ENCODE data around the gene C2orf68. TPM values are rescaled to one million over a fixed set of nuclear protein-coding genes. Genes with fewer than 3 reads are reported as not detected.
"Not testable (repeated sequence)": the region's sequence is repeated elsewhere in the genome, so short reads cannot be mapped to it uniquely, and the experiment has no call there.

C2orf68 gene
- total RNA-seq, 6 experiments from 2014 or later: 7.6 to 22.7 (median 14.8) TPM

DNA sequence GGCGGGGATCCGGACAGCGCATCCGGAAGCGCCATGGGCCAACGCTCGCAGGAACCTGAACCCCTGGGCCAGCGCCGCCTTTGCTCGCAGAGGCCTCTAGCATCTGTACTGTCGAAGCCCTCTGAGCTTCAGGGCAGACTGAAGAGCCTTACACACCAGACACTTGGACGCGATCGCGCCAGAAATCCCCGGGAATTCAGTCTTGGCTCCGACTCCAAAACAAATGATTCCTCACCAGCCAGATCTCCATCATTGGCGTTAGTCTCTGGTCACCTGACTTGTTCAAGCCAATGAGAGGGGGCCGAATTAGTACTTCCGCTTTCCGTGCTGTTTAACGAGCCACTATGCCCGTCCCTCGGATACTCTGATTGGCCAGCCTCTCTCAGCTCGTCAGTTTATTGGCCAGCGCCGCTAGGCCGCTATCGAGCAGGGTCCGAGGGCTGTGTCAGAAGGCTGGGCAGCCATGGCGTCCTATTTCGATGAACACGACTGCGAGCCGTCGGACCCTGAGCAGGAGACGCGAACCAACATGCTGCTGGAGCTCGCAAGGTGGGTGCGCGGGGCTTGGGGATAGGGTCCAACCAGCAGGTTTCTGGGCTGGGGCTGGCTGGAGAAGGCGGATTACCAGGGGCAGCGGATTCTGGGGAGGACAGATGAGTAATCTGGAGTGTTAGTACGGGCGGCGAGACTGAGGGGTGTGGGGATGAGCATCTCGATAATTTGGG lies 16.4 kb downstream of the C2orf68 start, which contains the start of gene RNF181:
Gene RNF181 (plus strand): TSS at position 445 of the 725 bp plus-strand sequence. CDS start 19 bp downstream, at position 464.
- Histone ChIP-seq H3K36me3 (peaks cover 0 to 26% (median 3%) of the 10 kb centered on the region in 4 donors), H3K4me3 (peak within 1 kb of the TSS; percentile 77 to 95 (median 94)), H3K4me1 (peaks cover 0 to 49% (median 17%) of the 10 kb centered on the region in 4 donors), H3K27me3 (no peaks in the 10 kb centered on the region), H3K27ac (peak within 1 kb of the TSS; percentile 79 to 90 (median 87)), H3K9me3 (no peaks in the 10 kb centered on the region)
- DNase-seq: peak; percentile 93 to 97 (median 96)
- WGBS (ENCODE audit: insufficient coverage, low coverage, low lambda C conversion rate, missing lambda C conversion rate): 0% methylated on average over 23 of the region's 47 CpGs
- intact Hi-C loops (cut with DNase I): no loop called here
- peak; percentile 73 for TF ChIP-seq POLR2A (IDR thresholded peaks at IDR 0.05)
- TF ChIP-seq, protein P1, sequence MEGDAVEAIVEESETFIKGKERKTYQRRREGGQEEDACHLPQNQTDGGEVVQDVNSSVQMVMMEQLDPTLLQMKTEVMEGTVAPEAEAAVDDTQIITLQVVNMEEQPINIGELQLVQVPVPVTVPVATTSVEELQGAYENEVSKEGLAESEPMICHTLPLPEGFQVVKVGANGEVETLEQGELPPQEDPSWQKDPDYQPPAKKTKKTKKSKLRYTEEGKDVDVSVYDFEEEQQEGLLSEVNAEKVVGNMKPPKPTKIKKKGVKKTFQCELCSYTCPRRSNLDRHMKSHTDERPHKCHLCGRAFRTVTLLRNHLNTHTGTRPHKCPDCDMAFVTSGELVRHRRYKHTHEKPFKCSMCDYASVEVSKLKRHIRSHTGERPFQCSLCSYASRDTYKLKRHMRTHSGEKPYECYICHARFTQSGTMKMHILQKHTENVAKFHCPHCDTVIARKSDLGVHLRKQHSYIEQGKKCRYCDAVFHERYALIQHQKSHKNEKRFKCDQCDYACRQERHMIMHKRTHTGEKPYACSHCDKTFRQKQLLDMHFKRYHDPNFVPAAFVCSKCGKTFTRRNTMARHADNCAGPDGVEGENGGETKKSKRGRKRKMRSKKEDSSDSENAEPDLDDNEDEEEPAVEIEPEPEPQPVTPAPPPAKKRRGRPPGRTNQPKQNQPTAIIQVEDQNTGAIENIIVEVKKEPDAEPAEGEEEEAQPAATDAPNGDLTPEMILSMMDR (IDR thresholded peaks at IDR 0.05): no peak
- ATAC-seq: peak; percentile 93 to 97 (median 94)

DNA sequence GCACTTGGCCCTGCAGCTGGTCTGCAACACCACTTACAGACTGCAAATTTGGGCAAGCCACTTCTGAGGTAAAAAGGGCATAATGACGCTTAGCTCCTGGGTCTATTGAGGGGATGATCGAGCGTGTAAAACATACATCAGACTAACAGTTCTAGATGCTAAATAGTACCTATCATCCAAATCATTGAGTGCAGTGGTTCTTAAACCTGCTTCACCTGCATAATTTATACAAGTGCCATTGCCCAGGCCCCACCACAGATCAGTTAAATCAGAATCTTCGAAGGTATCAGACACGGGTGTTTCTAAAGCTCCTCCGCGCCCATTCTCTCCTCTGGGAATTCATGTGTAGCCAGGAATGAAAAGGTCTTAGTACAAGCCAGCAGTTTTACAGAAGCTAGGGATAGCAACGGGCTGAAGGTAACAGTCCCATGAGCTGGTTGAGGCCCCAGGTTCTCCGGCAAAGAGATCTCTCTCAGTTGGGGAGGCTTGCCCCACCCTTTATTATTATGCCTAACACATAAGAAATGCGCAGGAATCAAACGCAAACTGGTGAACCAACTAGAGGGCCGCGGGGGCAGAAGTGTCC lies 17.1 kb downstream of the C2orf68 start:
- Histone ChIP-seq H3K27ac (peak overlapping the region; percentile 79 to 90 (median 87)), H3K4me1 (peaks cover 0 to 55% (median 19%) of the 10 kb centered on the region in 4 donors), H3K9me3 (no peaks in the 10 kb centered on the region), H3K27me3 (no peaks in the 10 kb centered on the region), H3K4me3 (peak overlapping the region; percentile 77 to 95 (median 94)), H3K36me3 (peaks cover 0 to 19% (median 3%) of the 10 kb centered on the region in 4 donors)
- intact Hi-C loops (cut with DNase I): no loop called here
- ATAC-seq: peak in 2 of 4 donors; percentile 0 to 2
- DNase-seq: no peak
- no peak for TF ChIP-seq POLR2A (IDR thresholded peaks at IDR 0.05)
- TF ChIP-seq, protein P1 (IDR thresholded peaks at IDR 0.05): no peak
- 4% methylated on average over 9 of the region's 13 CpGs for WGBS (ENCODE audit: insufficient coverage, low coverage, low lambda C conversion rate, missing lambda C conversion rate)

DNA sequence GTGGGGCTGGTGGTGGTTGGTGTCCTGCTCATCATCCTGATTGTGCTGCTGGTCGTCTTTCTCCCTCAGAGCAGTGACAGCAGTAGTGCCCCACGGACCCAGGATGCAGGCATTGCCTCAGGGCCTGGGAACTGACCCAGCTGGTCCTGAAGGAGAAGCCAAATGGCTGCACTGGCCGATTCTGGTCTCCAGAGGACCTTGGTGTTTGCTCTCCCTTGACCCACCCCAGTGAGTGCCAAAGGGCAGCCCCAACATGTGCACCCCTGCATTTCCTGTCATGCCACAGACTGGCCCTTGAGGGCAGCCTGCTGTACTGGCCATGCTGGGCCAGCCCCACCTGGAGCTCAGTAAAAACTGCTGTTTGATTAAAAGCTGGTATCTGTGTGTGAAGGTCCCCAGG lies 18.8 kb downstream of the C2orf68 start:
- no CpG with 5 or more reads among the region's 3 CpGs for WGBS (ENCODE audit: insufficient coverage, low coverage, low lambda C conversion rate, missing lambda C conversion rate)
- TF ChIP-seq, protein P1 (IDR thresholded peaks at IDR 0.05): no peak
- TF ChIP-seq POLR2A (IDR thresholded peaks at IDR 0.05): no peak
- peak in 1 of 4 donors; percentile 17 for ATAC-seq
- DNase-seq: peak in 1 of 3 donors; percentile 76
- Histone ChIP-seq H3K27ac (no peak overlapping the region), H3K4me3 (no peak overlapping the region), H3K27me3 (no peaks in the 10 kb centered on the region), H3K36me3 (peaks cover 0 to 7% (median 3%) of the 10 kb centered on the region in 4 donors), H3K9me3 (no peaks in the 10 kb centered on the region), H3K4me1 (peaks cover 0 to 62% (median 23%) of the 10 kb centered on the region in 4 donors)
- intact Hi-C loops (cut with DNase I): no loop called here

DNA sequence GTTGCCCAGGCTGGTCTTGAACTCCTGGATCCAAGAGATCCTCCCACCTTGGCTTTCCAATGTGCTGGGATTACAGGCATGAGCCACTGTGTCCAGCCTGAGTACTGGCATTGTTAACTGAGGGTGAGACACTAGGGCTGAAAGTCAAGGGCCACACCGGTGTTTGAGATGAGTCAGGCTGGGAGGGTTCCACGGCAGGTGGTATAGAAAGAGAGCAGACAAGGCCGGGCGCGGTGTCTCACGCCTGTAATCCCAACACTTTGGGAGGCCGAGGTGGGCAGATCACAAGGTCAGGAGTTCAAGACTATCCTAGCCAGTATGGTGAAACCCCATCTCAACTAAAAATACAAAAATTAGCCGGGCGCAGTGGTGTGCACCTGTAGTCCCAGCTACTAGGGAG lies 19.6 kb downstream of the C2orf68 start:
- H3K4me3 ChIP-seq; H3K27ac ChIP-seq; ATAC-seq; intact Hi-C loops (cut with DNase I); H3K9me3 ChIP-seq; H3K36me3 ChIP-seq; DNase-seq; H3K27me3 ChIP-seq: not testable (repeated sequence)
- peaks cover 0 to 57% (median 19%) of the 10 kb centered on the region in 4 donors for H3K4me1 ChIP-seq
- 100% methylated on average over 2 of the region's 9 CpGs for whole genome bisulfite sequencing (ENCODE audit: insufficient coverage, low coverage, low lambda C conversion rate, missing lambda C conversion rate)

DNA sequence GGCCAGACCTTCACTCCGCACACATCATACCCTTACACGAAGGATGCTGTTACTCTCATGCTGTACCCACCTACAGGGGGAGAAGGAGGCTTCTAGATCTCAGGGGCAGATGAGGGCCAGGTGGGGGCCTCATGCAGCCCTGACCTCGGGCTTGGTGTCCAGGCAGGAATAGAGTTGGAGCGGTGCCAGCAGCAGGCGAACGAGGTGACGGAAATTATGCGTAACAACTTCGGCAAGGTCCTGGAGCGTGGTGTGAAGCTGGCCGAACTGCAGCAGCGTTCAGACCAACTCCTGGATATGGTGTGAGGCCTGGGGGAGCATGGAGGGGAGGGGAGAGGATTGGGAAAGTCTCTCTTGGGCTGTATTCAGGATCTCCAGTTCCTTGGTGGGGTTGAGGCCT lies 20.3 kb downstream of the C2orf68 start:
- WGBS (ENCODE audit: insufficient coverage, low coverage, low lambda C conversion rate, missing lambda C conversion rate): 75% methylated on average over 9 of the region's 12 CpGs
- H3K4me3 ChIP-seq: no peak overlapping the region
- ATAC-seq (no peak), DNase-seq (no peak)
- intact Hi-C loops (cut with DNase I): no loop called here
- H3K36me3 ChIP-seq: no peaks in the 10 kb centered on the region
- no peak for TF ChIP-seq POLR2A (IDR thresholded peaks at IDR 0.05)
- TF ChIP-seq, protein P1 (IDR thresholded peaks at IDR 0.05): no peak
- H3K27me3 ChIP-seq: no peaks in the 10 kb centered on the region
- H3K27ac ChIP-seq: peak overlapping the region in 2 of 3 donors; percentile 53 to 65
- H3K4me1 ChIP-seq: peaks cover 0 to 54% (median 16%) of the 10 kb centered on the region in 4 donors
- no peaks in the 10 kb centered on the region for H3K9me3 ChIP-seq

Data from right lobe of liver (tissue), 6 donors.